Right forelimb (tissue), 1 donor: ENCODE data around the gene ADGRG6.

ENCODE experiments used
- DNase-seq: peaks from one replicate; pipeline ENCODE4 v3.0.0-alpha.2; 2018

Gene ADGRG6

DNA sequence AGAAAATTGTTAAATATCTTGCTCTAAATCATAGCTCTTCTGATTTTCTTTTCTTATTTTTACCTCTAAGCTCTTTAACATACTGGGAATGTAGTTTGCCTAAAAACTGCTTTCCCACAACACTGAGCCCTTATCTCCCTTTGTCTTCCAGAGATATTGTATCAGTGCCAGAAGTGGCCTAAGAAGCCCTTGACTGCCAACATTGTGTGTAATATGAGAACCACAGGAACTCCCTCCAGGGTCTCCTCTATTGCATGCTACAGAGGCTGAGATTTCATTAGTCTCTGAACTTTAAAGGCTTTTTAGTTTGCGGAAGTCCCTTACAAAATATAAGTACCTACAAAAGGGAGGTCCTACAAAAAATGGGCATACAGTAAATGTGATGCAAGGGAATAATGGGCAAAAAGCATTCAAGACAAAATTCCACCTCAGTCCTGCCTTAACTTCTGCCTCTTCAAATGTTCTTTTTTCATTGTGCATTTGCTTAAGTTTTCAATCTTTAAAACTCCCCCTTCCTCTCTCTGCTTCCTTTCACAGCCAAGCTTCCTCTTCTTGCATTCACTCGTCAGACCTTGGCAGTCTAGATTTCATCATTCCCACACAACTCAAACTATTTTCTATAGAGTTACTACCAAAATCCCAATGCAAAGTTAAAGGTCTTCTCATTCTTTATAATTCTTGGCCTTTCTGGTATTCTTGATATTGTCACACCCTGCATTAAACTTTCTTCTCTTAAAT is 76.5 kb downstream of the ADGRG6 start:
- DNase-seq: no peak

DNA sequence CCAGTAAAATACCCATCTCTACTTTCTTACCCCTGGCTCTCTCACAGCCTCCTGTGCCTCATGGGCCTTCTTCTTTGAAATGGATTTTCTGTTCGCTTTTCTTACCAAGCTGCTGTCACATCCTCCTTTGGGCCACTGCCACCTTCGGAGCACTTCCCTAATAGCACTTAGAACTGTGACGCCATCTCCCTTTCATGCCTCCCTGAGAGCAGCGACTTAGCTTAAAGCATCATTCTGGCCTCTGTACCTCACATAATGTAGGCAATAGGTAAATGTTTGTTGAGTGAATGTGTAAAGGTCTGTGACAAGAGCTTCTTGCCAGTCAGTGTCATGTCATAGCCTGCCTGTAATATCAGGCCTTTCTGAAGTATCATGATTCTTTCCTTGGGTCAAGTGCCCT is 78.8 kb downstream of the ADGRG6 start:
- no peak for DNase-seq

DNA sequence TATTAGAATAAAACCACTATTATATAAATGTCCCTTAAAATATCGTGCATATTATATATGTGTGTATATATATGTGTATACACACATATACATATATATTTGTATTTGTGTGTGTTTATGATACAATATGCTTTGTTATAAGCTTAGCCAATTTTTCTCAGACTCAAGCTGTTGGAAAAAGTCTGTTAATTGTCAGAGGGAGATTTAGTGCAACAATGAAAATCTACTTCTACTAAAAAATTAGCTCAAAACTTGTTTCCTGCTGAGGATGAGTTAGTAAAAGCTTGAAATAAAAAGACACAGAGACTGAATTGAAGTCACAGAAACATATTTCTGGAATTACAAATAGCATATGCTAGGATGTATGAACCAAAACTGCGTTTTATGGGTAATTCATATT is 79.4 kb downstream of the ADGRG6 start:
- DNase-seq: no peak

DNA sequence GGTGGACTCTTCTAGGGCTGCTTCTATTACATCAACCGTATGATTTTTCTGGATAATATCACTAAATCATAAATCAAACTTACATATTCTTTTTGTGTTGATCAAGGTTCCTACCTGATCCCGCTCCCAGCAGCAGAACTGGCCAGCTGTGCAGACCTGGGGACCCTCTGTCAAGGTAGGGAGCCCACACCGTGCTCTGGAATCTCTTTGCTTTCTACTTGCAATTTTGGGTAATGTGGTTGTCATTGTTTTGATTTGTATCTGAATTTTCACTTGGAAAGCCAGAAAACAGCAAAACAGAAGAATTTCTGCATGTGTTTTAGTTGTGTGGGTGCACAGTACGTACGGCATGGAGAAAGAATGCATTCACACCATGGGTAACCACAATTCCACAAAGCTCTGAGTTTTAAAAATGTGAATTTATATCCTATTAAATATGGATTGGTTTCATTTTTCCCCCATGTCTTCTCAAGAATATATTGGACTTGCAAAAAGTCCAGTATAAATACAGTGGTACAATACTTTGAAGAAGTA is 80.1 kb downstream of the ADGRG6 start:
- no peak for DNase-seq

DNA sequence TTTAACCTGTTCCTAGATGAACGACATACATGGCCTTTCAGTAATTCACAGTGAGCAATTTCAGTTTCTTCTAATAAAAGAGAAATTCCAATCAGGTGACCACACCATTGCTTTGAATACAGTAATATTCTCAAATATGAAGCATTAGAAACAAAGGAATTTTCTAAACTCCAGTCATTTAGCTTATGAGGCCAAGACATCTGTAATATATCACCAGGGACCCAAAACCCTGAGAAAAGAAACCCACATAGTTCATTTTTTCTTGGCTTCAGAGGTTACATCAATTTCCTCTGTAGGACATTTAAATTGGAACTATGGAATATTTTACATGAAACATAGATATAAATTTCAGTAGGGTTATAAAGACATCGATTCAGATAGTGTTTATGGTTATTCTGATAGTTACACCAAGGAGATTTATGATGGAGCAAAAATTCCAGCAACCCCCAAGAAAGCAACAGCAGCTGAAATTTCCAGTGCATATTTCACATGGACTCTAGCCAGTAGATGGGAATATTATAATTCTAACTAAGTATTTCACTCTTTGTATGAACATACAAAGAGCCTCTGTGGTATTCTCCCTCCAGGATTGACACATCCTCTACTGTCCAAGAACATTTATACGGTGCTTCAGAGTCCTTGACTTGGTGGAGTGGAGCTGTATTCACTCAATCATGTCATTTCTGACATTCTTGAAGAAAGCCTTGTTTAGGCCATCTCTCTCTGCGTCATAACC is 82.9 kb downstream of the ADGRG6 start:
- DNase-seq: no peak

DNA sequence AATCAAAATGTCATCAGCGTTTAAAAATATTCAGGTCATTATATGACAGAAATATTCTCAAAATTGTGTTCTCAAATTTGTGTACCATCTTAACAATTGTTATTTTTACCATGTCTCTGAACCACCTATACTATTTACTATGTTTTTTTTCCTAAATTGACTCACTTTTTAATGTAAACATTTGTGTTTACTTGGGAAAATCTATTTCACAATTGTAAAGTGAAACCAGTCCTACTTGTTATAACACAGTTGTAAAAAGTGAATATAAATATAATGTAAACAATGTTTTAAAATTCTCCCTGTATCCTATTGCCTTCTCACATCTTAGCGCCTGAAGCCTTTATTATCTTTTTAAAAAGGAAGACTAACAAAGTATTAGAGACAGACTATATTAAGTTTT is 83.5 kb downstream of the ADGRG6 start:
- no peak for DNase-seq

DNA sequence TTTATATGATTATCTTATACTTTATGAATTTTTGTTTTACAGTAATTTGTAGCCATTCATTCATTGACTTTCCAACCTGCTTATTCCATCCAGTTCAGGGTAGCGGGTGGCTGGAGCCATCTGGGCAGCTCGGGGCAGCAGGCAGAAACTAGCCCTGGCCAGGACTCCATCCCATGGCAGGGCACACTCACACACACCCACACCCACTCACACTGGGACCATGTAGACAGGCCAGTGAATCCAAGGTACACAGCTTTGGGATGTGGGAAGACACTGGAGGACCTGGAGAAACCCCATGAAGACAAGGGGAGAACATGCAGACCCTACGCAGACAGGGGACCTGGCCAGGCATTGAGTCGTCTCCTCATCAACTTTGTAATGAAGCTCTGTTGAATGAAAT is 84.8 kb downstream of the ADGRG6 start:
- DNase-seq: no peak

DNA sequence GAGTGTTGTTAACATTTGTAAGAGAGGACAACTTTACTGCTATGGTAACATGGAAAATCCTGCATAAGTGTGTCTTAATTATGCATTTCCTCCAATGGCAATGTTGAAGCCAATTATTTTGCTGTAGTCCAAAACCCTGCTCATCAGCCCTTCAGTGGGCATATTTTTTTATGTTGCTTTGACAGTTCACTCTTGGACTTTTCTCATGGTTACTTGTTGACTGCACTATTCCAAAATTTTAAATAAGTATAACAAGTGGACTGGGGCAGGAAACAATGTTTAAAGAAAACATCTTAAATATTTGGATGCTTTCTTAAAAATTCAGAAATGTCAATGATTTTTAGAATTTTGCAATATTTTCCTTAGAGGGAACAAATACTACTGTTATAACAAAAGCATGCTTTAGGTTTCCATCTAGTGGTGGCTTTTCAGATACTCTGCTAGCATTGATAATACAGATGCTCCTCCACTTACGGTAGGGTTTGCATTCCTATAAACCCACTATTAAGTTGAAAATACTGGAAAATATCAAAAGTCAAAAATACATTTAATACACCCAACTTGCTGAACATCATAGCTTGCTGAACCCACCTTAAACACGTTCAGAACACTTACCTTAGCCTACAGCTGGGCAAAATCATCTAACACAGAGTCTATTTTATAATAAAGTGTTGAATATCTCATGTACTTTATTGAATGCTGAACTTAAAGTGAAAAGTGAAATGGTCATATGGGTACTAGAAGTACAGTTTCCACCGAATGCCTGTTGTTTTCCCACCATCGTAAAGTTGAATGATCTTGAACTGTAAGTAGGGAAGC is 86.4 kb downstream of the ADGRG6 start:
- no peak for DNase-seq

DNA sequence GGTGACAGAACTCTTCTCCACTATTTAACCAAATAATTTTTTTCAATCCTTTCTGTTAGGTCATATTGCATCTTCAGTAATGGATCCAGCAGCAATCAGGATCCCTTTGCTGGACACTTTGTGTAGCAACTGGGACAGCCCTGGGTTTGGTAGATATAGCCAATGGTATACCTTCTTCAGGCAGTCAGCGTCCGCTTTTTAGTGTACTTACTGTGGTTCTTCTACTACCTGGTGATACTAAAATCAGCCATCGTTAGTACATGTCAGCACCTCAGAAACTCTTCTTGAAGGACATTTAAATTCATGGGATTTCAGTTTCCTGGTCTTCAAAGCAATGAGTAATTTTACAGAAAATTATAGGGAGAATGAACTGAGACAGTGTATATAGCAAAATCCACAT is 93.5 kb downstream of the ADGRG6 start:
- DNase-seq: no peak

DNA sequence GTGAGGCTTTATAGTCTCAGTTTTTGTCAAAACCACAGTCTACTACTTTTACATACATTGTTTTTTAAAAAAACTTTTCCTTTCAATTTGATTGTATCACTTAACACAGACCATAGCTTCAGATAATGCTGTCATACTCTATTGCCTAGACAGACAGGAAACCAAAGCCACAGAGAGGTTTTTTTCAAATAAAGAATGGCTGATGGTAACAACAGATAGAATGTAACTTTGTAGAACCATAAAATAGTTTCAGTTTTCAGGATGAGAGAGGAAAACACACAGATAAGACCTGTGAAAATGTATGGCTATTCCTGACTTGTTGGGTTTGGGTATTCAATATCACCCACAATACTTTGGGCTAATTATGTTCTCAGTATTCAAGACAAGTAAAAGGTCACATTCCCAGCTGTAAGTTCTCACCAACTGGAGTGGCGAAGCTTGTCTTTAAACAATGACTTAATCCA is 94.0 kb downstream of the ADGRG6 start:
- DNase-seq: no peak

DNA sequence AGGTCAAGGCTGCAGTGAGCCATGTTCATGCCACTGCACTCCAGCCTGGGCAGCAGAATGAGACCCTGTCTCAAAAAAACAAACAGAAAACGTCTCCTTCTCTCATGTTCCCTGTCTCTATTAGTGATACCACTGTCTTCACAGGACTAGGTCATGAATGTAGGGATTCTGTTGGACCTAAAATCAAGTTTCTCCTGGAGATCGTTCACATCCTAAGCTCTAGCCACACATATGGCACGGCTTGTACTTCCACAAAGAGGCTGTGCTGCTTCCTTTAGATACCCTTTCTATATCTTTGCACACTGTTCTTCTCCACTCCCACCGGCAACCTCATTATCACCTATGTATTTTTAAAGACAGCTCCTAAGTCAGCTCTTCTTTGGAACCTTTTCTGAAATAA is 96.5 kb downstream of the ADGRG6 start:
- DNase-seq: no peak

DNA sequence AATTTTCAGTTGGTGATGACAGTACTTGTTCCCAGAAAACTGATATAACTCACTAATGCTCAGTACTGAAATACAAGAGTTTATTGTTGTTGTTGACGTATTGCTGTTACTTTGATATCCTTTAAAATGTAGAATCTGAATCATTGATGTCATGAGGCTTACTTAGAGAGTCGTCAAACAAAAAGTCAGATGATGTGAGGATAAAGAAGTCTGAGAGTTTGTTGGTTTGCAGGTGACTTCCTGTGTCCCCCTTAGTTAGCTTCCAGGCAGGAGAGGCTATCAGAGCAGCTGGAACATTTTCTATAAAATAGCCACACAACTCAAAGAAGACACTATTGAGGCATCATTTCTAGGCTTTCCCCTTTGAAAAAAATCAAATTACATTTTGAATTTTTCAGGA is 97.9 kb downstream of the ADGRG6 start:
- no peak for DNase-seq

DNA sequence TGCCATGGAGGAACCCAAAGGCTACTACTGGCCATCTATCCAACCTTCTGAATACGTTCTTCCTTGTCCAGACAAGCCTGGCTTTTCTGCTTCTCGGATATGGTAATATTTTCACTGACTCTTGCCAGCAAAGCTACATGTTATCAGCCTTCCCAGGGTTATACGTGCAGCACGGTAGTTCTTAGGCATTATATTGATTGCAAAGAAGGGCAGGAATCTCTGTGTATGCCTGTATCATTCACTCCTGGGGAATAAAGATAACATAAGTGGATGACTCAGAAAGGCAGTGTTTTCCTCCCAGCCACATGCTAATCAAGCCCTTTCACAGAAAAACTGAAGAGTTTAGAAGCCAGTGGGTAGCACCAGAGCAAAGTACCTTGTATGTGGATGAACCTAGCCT is 98.7 kb downstream of the ADGRG6 start:
- no peak for DNase-seq

DNA sequence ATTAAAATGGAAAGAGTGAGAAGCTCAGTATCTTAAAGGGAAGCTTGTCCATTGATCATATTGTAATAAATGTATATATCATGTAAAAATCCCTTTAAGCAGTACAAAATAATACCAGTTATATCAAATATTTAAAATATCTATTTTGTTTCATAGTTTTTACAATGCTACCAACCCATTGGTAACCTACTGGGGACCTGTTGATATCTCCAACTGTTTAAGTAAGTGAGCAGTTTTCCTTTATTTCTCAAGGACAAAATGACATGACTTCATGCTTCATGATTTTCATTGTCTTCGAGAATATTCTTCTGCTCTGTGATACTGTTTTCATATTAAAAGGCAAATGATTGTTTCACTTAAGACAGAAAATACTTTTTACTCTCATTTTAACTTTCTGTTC is 100.0 kb downstream of the ADGRG6 start:
- DNase-seq: no peak

DNA sequence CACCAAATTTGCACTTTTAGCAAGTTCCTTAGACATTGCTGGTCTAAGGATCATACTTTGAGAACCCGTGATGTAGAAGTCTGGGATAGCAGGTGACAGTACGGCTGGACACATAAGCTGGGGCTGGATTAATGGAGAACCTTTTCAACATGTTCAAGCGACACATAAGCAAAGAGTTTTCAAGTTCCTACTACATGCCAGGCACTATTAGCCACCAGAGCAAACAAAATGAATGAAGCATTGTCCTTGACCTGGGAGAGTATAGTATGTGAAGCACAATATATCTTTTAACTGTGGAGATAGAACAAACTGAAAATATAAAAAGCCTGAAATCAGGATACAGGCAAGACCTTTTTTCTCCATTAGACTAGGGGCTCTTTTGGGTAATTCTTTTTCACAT is 102.9 kb downstream of the ADGRG6 start:
- no peak for DNase-seq

DNA sequence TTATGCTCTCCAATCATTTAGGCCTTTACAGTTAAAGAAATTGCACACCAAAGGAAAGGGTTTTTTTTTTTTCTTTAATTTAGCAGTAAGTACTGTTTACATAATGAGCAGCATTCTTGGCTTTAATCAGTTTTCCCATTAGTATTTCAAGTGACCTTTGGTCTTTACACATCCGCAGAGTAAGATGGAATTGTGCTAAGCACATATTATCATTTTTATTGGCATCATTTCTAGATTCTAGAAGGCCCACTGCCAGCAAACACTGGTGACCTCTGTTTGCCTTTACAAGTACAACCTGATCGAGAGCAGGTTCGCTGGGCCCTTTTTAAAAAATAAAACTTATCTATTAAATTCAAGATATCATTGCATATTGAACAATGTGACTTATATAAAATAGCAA is 104.3 kb downstream of the ADGRG6 start:
- DNase-seq: no peak

DNA sequence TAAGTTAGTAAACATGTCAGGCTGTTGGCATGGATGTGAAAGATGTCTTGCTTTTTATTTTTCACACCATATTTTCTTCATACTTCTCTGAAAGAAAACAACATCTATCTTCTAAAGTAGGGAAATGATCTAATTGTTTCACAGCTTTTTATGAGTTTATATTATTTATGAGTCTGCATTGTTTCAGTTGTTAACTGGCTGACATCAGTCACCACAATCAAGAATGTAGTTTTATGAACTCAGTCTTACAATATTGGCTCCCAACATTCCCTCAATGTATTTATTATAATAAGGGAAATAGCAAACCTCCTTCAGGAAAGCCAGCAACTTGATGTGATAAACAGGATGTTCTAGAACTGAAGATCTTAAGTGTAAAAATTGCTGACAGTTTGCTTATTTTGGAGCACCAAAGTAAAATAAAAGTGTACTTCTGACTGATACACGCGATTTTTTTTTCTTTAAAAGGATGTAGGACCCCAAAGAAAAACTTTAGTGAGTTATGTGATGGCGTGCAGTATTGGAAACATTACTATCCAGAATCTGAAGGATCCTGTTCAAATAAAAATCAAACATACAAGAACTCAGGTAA is 106.0 kb downstream of the ADGRG6 start:
- DNase-seq: no peak

DNA sequence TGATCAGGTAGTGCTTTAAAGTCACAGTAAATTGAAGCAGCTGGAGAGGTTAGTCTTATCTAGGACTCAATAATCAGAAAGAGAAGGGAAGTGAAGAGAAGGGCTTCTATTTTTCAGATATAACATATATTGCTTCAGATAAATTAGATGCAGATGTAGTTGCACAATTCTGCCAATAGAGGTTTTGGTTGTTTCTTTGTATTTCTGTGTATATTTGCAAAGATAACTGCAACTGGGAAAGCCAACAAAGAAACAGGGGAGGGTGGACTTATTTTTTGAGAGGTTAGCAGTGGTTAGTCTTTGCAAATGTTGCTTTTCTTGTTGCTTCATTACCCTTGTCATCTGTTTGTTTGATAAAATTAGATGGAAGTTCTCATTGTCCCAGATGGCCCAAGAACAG is 106.6 kb downstream of the ADGRG6 start:
- no peak for DNase-seq

DNA sequence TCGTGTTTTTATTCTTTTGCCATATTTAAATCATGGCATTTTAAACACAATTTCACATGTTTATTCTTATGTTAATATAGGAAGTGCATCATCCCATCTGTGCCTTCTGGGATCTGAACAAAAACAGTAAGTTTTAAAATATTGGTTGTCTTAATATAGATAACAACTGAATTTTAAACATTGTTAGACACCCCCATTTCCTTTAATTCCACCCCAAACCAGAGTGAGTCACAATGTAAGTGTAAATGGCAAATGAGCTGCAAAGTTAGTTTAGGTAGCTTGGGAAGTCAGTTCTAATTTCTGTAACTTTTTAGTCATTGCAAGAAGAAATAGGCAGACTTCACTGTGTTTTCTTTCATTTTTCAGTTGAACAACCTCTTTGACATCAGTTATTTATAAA is 108.0 kb downstream of the ADGRG6 start:
- no peak for DNase-seq

DNA sequence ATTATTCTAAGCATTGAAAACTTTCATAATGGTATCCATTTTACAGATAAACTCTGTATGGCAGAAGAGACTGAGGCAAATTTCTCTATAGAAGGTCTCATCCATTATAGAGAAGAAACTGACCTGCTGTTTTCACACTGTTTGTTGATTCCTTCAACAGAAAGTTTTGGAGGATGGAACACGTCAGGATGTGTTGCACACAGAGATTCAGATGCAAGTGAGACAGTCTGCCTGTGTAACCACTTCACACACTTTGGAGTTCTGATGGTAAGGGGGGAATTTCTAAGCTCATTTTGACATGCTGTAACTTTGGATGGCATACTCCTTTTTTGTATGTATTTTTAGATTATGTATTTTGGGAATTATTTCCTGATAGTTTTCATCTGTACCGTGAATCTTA is 109.3 kb downstream of the ADGRG6 start:
- DNase-seq: no peak

DNA sequence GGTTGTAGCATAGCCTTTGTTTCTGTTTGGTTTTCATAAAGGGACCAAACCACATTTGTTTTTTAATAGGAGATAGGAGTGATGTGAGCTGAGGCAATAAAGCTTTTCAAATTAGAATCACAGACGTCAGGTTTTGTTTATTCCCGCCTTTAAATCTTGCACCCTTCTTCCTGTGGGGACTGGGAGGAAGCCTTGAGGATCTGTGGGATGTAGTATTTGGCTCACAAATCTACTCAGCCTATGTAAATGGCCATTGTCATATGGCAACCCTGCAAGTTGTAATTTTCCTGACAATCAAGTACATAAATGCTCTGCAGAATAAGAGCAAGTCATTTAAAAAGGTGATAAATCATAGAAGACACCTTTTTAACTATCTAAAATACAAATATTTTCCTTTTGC is 110.4 kb downstream of the ADGRG6 start:
- no peak for DNase-seq

DNA sequence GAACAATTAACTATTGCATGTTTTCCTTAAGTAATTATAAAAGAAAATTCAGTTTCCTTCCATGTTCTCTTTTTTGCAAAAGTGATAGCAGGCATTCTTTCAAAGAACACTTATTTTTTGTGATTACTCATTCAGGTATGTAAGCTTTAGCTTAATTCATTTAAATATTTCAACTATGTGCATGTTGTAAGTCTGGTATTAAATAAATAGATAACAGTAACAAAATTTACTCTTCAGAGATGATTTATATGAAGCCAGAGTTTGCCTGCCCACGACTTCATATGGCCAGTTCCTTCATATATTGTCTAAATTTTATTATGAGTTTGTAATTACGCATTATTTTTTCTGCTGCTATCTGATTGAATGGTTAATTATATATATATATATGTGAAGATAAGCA is 110.9 kb downstream of the ADGRG6 start:
- DNase-seq: no peak

DNA sequence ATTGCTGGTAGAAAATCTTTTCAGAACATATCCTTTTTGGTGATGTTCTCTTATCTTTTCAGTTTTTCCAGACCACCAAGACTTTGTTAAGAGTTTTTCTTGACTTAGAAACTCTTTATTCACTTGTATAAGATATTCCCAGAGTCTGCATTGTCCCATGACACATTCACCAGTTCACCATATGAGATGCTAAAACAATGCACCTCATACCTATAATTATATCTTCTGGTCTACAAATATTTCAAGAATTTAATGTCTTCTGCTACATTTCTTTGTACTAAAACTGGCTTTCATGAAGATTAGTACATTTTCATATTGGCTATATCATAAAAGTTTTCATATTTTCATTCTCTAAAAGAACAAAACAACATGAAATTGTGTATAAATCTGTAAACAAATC is 111.3 kb downstream of the ADGRG6 start:
- no peak for DNase-seq
